ENCODE results near the gene SHISA7. TPM values are rescaled to one million over a fixed set of nuclear protein-coding genes. Genes with fewer than 3 reads are reported as not detected.

Gene SHISA7
- total RNA-seq, 1 donor from 2014 or later, result not detected

DNA sequence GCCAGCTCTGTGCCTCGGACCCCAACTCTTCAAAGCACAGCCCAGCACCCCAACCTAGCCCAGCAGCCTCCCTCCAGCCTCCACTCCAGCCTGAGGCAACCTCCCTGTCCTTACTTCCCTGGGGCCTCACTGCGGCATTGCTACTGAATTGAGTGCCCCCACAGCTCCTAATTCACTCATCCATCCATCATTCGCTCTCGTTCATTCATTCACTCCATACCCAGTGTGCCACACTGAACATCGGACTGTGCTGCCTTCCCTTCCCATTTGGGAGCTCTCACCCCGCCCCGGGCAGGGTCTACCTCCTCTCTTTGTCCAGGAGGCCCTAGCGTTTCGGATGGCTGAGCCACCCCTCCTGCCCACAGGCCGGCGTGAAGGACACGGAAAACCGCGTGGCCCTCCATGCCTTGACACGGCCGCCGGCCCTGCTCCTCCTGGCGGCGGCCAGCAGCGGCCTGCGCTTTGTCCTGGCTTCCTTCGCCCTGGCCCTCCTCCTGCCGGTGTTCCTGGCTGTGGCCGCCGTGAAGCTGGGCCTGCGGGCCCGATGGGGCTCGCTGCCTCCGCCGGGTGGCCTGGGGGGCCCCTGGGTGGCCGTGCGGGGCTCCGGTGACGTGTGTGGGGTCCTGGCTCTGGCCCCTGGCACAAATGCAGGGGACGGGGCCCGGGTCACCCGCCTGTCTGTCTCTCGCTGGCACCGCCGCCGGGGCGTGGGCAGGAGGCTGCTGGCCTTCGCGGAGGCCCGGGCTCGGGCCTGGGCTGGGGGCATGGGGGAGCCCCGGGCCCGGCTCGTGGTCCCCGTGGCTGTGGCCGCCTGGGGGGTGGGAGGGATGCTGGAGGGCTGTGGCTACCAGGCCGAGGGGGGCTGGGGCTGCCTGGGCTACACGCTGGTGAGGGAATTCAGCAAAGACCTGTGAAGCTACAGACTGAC, 43.2 kb upstream of the SHISA7 start:
- DNase-seq (ENCODE audit: low read depth) (no peak), FAIRE-seq (no peak)
- no peak for TF ChIP-seq CTCF (IDR thresholded peaks at IDR 0.05; ENCODE audit: insufficient read depth, low read length, severe bottlenecking)
- Histone ChIP-seq H3K36me3 (ENCODE audit: control insufficient read depth, insufficient read depth, low read length) (peaks cover 6% of the 10 kb centered on the region), H3K4me3 (ENCODE audit: low read depth, low read length) (no peak overlapping the region), H3K27me3 (ENCODE audit: control insufficient read depth, insufficient read depth, low read length) (peaks cover 2% of the 10 kb centered on the region)

DNA sequence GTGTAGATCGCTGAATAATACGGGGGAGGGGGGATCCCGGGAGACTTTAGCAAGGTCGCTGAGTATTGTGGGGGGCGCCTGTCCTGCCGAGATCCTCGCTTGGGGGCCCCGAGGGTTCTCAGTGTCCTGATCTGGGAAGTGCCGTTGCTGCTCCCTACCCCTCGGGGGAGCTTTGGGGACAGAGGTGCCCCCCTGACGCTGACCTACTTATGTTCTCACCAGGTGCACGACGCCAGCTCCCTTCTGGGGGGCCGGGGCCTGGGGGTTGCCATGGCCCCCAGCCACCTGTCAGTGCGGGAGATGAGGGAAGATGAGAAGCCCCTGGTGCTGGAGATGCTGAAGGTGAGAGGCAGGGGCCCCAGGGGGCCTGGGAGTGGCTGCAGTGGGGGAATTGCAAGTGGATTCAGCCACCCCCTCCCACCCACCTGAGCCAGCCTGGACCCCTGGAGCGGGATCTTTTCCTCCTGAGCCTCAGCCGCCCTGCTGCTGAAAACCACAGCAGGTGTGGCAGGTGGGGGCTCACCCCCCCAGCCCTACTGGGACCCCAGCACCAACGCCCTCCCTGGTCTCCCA, 42.4 kb upstream of the SHISA7 start:
- TF ChIP-seq CTCF (IDR thresholded peaks at IDR 0.05; ENCODE audit: insufficient read depth, low read length, severe bottlenecking), result no peak
- DNase-seq (ENCODE audit: low read depth), result no peak

GRCh38 chr19:55484593-55485438, 41.7 kb upstream of the SHISA7 start, which contains the start of gene NAT14:
TSS of gene NAT14 (plus strand) at chr19:55485188. CDS start at chr19:55485709, 521 bp downstream.
- DNase-seq (ENCODE audit: low read depth) (no peak), FAIRE-seq (no peak)
- Histone ChIP-seq H3K27me3 (ENCODE audit: control insufficient read depth, insufficient read depth, low read length) (peaks cover 2% of the 10 kb centered on the region), H3K36me3 (ENCODE audit: control insufficient read depth, insufficient read depth, low read length) (peaks cover 6% of the 10 kb centered on the region), H3K4me3 (ENCODE audit: low read depth, low read length) (peak within 1 kb of the TSS; percentile 75)
- no peak for TF ChIP-seq CTCF (IDR thresholded peaks at IDR 0.05; ENCODE audit: insufficient read depth, low read length, severe bottlenecking)

More for the DNA sequence above, 42.4 kb upstream of the SHISA7 start:
- Histone ChIP-seq H3K36me3 (ENCODE audit: control insufficient read depth, insufficient read depth, low read length) (peaks cover 6% of the 10 kb centered on the region), H3K27me3 (ENCODE audit: control insufficient read depth, insufficient read depth, low read length) (peaks cover 2% of the 10 kb centered on the region), H3K4me3 (ENCODE audit: low read depth, low read length) (peak overlapping the region; percentile 75)
- FAIRE-seq, result no peak

DNA sequence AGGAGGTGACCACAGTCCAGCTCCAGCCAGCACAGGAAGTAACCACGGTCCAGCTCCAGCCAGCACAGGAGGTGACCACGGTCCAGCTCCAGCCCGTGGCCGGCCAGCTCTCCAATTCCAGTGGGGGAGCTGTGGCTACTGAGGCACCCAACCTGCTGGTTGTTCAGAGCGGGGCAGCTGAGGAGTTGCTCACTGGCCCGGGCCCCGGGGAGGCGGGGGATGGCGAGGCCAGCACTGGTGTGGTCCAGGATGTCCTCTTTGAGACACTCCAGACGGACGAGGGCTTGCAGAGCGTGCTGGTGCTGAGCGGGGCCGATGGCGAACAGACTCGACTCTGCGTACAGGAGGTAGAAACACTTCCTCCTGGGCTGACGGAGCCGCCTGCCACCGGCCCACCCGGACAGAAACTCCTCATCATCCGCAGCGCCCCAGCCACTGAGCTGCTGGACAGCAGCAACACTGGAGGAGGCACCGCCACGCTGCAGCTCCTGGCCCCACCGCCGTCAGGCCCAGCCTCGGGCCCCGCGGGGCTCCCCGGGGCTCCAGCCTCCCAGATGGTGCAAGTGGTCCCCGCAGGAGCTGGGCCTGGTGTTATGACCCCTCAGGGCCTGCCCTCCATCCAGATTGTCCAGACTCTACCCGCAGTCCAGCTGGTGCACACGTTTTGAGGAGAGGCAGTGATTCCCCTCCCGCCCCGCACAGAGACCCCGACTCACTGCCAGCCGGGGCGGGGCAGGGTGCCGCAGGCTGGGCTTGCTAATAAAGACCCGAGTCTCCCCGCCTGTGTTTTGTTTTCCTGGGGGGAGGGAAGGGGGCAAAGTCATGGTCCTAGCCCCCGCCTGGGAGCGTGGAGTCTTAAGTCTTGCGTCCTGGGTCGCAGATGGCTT, 40.8 kb upstream of the SHISA7 start:
- peak overlapping the region; percentile 75 for H3K4me3 ChIP-seq (ENCODE audit: low read depth, low read length)
- H3K36me3 ChIP-seq (ENCODE audit: control insufficient read depth, insufficient read depth, low read length), result peaks cover 6% of the 10 kb centered on the region
- DNase-seq (ENCODE audit: low read depth) (no peak), FAIRE-seq (no peak)
- no peaks in the 10 kb centered on the region for H3K27me3 ChIP-seq (ENCODE audit: control insufficient read depth, insufficient read depth, low read length)
- TF ChIP-seq CTCF (IDR thresholded peaks at IDR 0.05; ENCODE audit: insufficient read depth, low read length, severe bottlenecking), result no peak
